Measurements from ENCODE around the gene EXOC1.
A peak's percentile ranks its signal among the peaks of the same experiment; 100 is the strongest.

DNA sequence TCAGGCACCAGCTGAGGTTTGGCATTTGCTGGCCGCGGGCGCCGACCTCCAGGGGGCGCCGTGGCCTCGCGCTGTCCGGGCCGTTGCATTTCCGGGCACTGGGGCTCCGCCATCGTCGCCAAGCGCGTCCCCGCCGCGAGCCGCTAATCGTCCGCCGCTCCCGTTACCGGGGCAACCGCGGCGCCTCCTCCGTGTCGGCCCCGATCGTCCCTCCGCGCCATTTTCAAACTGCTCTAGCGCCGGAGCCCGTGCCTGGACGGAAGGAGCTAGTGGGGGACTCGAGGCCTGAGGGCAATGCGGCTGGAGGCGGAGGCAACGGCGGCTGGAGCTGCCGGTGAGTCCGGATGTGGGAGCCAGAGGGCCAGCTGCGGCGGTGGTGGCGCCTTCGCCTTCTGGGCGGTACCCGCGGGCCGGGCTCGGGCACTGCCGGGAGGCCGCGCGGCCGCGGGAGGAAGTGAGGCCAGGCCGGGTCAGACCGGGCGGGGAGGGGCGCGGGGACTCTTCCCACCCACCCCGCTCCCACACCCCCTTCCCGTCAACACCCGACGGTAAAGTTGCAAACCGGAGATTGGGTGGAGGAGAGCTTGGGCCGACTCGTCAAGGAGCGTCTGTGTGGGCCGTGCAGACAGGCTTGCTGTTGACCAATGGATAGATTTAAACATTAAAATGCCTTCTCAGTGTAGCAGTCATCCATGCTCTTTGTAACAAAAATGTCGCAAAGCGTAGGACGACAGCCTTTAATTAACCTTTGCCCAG is 95.5 kb downstream of the EXOC1 start, which contains the start of gene CEP135:
- TF ChIP-seq, protein P1, sequence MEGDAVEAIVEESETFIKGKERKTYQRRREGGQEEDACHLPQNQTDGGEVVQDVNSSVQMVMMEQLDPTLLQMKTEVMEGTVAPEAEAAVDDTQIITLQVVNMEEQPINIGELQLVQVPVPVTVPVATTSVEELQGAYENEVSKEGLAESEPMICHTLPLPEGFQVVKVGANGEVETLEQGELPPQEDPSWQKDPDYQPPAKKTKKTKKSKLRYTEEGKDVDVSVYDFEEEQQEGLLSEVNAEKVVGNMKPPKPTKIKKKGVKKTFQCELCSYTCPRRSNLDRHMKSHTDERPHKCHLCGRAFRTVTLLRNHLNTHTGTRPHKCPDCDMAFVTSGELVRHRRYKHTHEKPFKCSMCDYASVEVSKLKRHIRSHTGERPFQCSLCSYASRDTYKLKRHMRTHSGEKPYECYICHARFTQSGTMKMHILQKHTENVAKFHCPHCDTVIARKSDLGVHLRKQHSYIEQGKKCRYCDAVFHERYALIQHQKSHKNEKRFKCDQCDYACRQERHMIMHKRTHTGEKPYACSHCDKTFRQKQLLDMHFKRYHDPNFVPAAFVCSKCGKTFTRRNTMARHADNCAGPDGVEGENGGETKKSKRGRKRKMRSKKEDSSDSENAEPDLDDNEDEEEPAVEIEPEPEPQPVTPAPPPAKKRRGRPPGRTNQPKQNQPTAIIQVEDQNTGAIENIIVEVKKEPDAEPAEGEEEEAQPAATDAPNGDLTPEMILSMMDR (IDR thresholded peaks at IDR 0.05 in 2 of 3, conservative IDR thresholded peaks at IDR 0.05 in 1 of 3; ENCODE audit: borderline replicate concordance in 1 of 3, insufficient read depth in 1 of 3, low read depth in 2 of 3, low read length in 2 of 3) = peak; percentile 75 to 92 (median 89)
- TF ChIP-seq CEBPB (IDR thresholded peaks at IDR 0.05; ENCODE audit: low read depth) (no peak), POLR2AphosphoS5 (IDR thresholded peaks at IDR 0.05; ENCODE audit: low read depth, low read length) (peak; percentile 61), POLR2A (IDR thresholded peaks at IDR 0.05; ENCODE audit: borderline replicate concordance, extremely low read depth, insufficient read depth, insufficient read length) (peak; percentile 49), ZNF274 (IDR thresholded peaks at IDR 0.05; ENCODE audit: low read depth, low read length) (no peak)
